Lower leg skin (tissue), 3 donors: ENCODE measurements around the gene SCART1.

ENCODE experiments used
- CTCF ChIP-seq, 3 donors: fragments of 450-650 bp; IDR thresholded peaks; one replicate each; pipeline ENCODE4 v1.5.1; 2016; ENCODE audit warnings: antibody characterized with exemption in 3 of 3, mild to moderate bottlenecking in 3 of 3, moderate library complexity in 2 of 3
- POLR2A ChIP-seq, 2 donors: fragments of 450-650 bp; IDR thresholded peaks; one replicate each; pipeline ENCODE4 v1.6.1; 2016 to 2017; ENCODE audit warnings: antibody characterized with exemption in 2 of 2, mild to moderate bottlenecking in 1 of 2, moderate library complexity in 1 of 2

DNA sequence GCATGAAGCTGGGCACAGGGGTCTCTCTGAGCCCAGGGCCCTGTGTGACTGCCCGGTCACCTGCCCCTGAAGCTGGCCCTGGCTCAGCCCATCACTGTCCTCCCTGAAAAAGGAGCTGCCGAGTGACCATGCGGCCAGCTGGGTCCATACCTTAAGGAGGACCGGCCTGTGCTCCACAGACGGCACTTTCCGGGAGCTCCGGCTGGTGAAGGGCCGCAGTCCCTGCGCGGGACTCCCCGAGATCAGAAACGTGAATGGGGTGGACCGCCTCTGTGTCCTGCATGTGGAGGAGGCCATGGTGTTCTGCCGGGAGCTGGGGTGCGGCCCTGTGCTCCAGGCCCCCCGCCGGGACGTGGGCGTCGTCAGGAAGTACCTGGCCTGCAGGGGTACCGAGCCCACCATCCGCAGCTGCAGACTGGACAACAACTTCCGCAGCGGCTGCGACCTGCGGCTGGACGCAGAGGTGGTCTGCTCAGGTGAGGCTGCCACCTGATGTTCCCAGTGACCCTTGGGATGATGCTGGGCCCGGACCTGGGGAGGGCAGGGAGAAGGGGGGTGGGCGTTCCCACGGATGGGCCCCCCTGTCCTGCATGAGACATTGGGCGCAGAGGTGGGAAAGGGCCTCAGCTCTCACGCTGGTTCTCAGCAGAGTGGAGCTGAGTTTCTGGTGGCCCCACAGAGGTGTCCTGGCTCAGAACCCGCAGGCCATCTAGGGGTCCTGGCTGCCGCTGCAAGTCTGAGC is 3.5 kb downstream of the SCART1 start:
- TF ChIP-seq POLR2A (IDR thresholded peaks at IDR 0.05) = no peak
- TF ChIP-seq CTCF (IDR thresholded peaks at IDR 0.05) = no peak
